HG02798 (cell line): ENCODE measurements around the gene ZRSR2.
"Not testable (repeated sequence)": the region's sequence is repeated elsewhere in the genome, so short reads cannot be mapped to it uniquely, and the experiment has no call there.

ENCODE experiments used
- ATAC-seq: cut with Tn5 transposase; IDR thresholded peaks from one replicate; pipeline ENCODE4 v1.9.1; 2021; ENCODE audit warnings: mild to moderate bottlenecking; ENCODE audit not compliant: unreplicated experiment, poor library complexity

The ZRSR2 gene

GRCh38 chrX:15789979-15790768 is at the start of gene ZRSR2:
Gene ZRSR2, plus strand, starts transcription at chrX:15790484. Its CDS starts 12 bp downstream, at chrX:15790496.
- ATAC-seq: peak; percentile 95

- ATAC-seq: no peak
Measured at GRCh38 chrX:15744181-15744867, 46.0 kb upstream of the ZRSR2 start.

GRCh38 chrX:15745179-15745578 is 45.1 kb upstream of the ZRSR2 start:
- ATAC-seq: no peak

GRCh38 chrX:15746651-15747050 is 43.6 kb upstream of the ZRSR2 start:
- not testable (repeated sequence) for ATAC-seq

GRCh38 chrX:15747626-15748173 is 42.6 kb upstream of the ZRSR2 start:
- ATAC-seq: no peak

- no peak for ATAC-seq
Measured at GRCh38 chrX:15748841-15749240, 41.4 kb upstream of the ZRSR2 start.

GRCh38 chrX:15749642-15750610 is 40.4 kb upstream of the ZRSR2 start:
- ATAC-seq: peak; percentile 80

GRCh38 chrX:15750611-15751154 is 39.6 kb upstream of the ZRSR2 start:
- ATAC-seq: no peak

- ATAC-seq: no peak
Measured at GRCh38 chrX:15751155-15751819, 39.0 kb upstream of the ZRSR2 start.

GRCh38 chrX:15755091-15755490 is 35.2 kb upstream of the ZRSR2 start:
- ATAC-seq: no peak

GRCh38 chrX:15758140-15758539 is 32.1 kb upstream of the ZRSR2 start:
- ATAC-seq: no peak

- not testable (repeated sequence) for ATAC-seq
Measured at GRCh38 chrX:15759886-15760285, 30.4 kb upstream of the ZRSR2 start.

GRCh38 chrX:15761564-15762191 is 28.6 kb upstream of the ZRSR2 start:
- no peak for ATAC-seq

- ATAC-seq: no peak
Measured at GRCh38 chrX:15769300-15769954, 20.9 kb upstream of the ZRSR2 start.

- peak; percentile 89 for ATAC-seq
Measured at GRCh38 chrX:15781961-15782699, 8.2 kb upstream of the ZRSR2 start.

GRCh38 chrX:15785176-15785750 is 5.0 kb upstream of the ZRSR2 start:
- ATAC-seq: no peak

- no peak for ATAC-seq
Measured at GRCh38 chrX:15786915-15787314, 3.4 kb upstream of the ZRSR2 start.
